HK-2 (cell line): ENCODE measurements around the gene TMEM89.

Experiments used
- DNase-seq: peaks from one replicate; pipeline ENCODE4 v3.0.0-alpha.2; 2018; ENCODE audit not compliant: unreplicated experiment

Gene TMEM89

GRCh38 chr3:48621461-48621869 is at the start of gene TMEM89:
TSS of gene TMEM89 (minus strand) at chr3:48621769. CDS start at chr3:48621756, 13 bp downstream.
- DNase-seq, result no peak

GRCh38 chr3:48664929-48665328 is 43.4 kb upstream of the TMEM89 start:
- DNase-seq, result no peak

- DNase-seq, result no peak
Measured at GRCh38 chr3:48664313-48664644, 42.7 kb upstream of the TMEM89 start.

- peak; percentile 98 for DNase-seq
Measured at GRCh38 chr3:48663489-48664312, 42.1 kb upstream of the TMEM89 start.

GRCh38 chr3:48662753-48663488 is 41.4 kb upstream of the TMEM89 start, which contains the start of gene CELSR3:
TSS of gene CELSR3 (minus strand) at chr3:48662886. CDS start at chr3:48662634, 252 bp downstream.
- peak; percentile 84 for DNase-seq

- peak; percentile 21 for DNase-seq
Measured at GRCh38 chr3:48662145-48662752, 40.7 kb upstream of the TMEM89 start.

- peak; percentile 68 for DNase-seq
Measured at GRCh38 chr3:48661501-48662144, 40.1 kb upstream of the TMEM89 start.

GRCh38 chr3:48660800-48661400 is 39.3 kb upstream of the TMEM89 start:
- no peak for DNase-seq

GRCh38 chr3:48656841-48657281 is 35.3 kb upstream of the TMEM89 start:
- no peak for DNase-seq

- DNase-seq, result no peak
Measured at GRCh38 chr3:48656061-48656840, 34.7 kb upstream of the TMEM89 start.

- DNase-seq, result no peak
Measured at GRCh38 chr3:48655606-48656005, 34.0 kb upstream of the TMEM89 start.

GRCh38 chr3:48655063-48655462 is 33.5 kb upstream of the TMEM89 start:
- no peak for DNase-seq

- no peak for DNase-seq
Measured at GRCh38 chr3:48652923-48653715, 31.6 kb upstream of the TMEM89 start.

GRCh38 chr3:48651771-48652170 is 30.2 kb upstream of the TMEM89 start:
- no peak for DNase-seq

- no peak for DNase-seq
Measured at GRCh38 chr3:48650723-48651122, 29.2 kb upstream of the TMEM89 start.

- DNase-seq, result no peak
Measured at GRCh38 chr3:48648188-48648850, 26.8 kb upstream of the TMEM89 start.

- no peak for DNase-seq
Measured at GRCh38 chr3:48647714-48648113, 26.1 kb upstream of the TMEM89 start.

GRCh38 chr3:48644898-48645760 is 23.6 kb upstream of the TMEM89 start:
- DNase-seq, result no peak
